HUES48 (cell line): ENCODE results near the gene NEGR1.

Source experiments
- H3K27ac ChIP-seq: one replicate; pipeline ENCODE4 v1.7.0; 2013; ENCODE audit warnings: low read depth, low read length, inconsistent platforms
- H3K27me3 ChIP-seq: 2 replicates; pipeline ENCODE4 v1.6.1; 2013; ENCODE audit warnings: mild to moderate bottlenecking, low read length; ENCODE audit not compliant: control insufficient read depth, insufficient read depth
- H3K36me3 ChIP-seq: 2 replicates; pipeline ENCODE4 v1.6.1; 2013; ENCODE audit warnings: low read length; ENCODE audit not compliant: control insufficient read depth, insufficient read depth
- H3K4me1 ChIP-seq: 2 replicates; pipeline ENCODE4 v1.6.1; 2013; ENCODE audit warnings: mild to moderate bottlenecking, low read length; ENCODE audit not compliant: control insufficient read depth, insufficient read depth
- H3K4me3 ChIP-seq: 2 replicates; pipeline ENCODE4 v1.5.1; 2013; ENCODE audit warnings: mild to moderate bottlenecking, low read depth, low read length
- H3K9ac ChIP-seq: 2 replicates; pipeline ENCODE4 v1.6.1; 2013; ENCODE audit warnings: mild to moderate bottlenecking, low read depth, low read length, moderate library complexity
- H3K9me3 ChIP-seq: 2 replicates; pipeline ENCODE4 v1.6.1; 2013; ENCODE audit warnings: low read length; ENCODE audit not compliant: control insufficient read depth, insufficient read depth

Gene NEGR1

GRCh38 chr1:71787699-71788098, 494.6 kb downstream of the NEGR1 start:
- no peaks in the 10 kb centered on the region for H3K27me3 ChIP-seq
- H3K36me3 ChIP-seq, result no peaks in the 10 kb centered on the region
- no peaks in the 10 kb centered on the region for H3K9me3 ChIP-seq
- no peak overlapping the region for H3K9ac ChIP-seq
- H3K4me3 ChIP-seq, result no peak overlapping the region
- H3K27ac ChIP-seq, result no peak overlapping the region
- H3K4me1 ChIP-seq, result no peaks in the 10 kb centered on the region

DNA sequence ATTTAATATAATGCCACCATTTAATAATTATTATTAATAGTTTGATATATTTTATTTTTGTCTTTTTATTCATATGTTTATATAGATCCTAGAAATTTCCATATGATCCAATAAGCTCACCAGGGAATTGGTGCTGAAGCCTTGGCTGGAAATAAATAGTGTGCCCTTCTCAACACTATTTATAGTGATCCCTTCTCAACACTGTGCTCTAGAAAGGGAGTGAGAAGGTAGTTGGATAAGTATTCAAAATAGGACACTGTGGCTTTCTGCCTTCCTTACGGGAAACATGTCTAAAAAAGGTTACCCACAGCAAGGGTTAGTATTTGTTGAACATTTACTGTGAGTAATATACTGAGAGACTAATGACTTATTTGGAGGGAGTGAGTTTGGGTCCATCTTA, 496.1 kb downstream of the NEGR1 start:
- Histone ChIP-seq H3K27ac (no peak overlapping the region), H3K4me3 (no peak overlapping the region), H3K4me1 (no peaks in the 10 kb centered on the region), H3K9me3 (no peaks in the 10 kb centered on the region), H3K36me3 (no peaks in the 10 kb centered on the region), H3K9ac (no peak overlapping the region), H3K27me3 (no peaks in the 10 kb centered on the region)

- H3K27ac ChIP-seq, result no peak overlapping the region
- H3K9me3 ChIP-seq, result no peaks in the 10 kb centered on the region
- no peak overlapping the region for H3K4me3 ChIP-seq
- H3K27me3 ChIP-seq, result no peaks in the 10 kb centered on the region
- peaks cover 4% of the 10 kb centered on the region; the same call in 1 of the 2 replicates for H3K4me1 ChIP-seq
- H3K36me3 ChIP-seq, result no peaks in the 10 kb centered on the region
- no peak overlapping the region for H3K9ac ChIP-seq
Observed at GRCh38 chr1:71785450-71785849, 496.9 kb downstream of the NEGR1 start.

- H3K27ac ChIP-seq, result no peak overlapping the region
Observed at GRCh38 chr1:71785000-71785399, 497.3 kb downstream of the NEGR1 start.

GRCh38 chr1:71784241-71784640, 498.1 kb downstream of the NEGR1 start:
- no peak overlapping the region for H3K9ac ChIP-seq
- no peaks in the 10 kb centered on the region for H3K27me3 ChIP-seq
- no peak overlapping the region for H3K27ac ChIP-seq
- H3K4me3 ChIP-seq, result no peak overlapping the region
- peaks cover 7% of the 10 kb centered on the region; the same call in 1 of the 2 replicates for H3K4me1 ChIP-seq
- H3K9me3 ChIP-seq, result no peaks in the 10 kb centered on the region
- no peaks in the 10 kb centered on the region for H3K36me3 ChIP-seq

More at GRCh38 chr1:71785000-71785399, 497.3 kb downstream of the NEGR1 start:
- H3K36me3 ChIP-seq, result no peaks in the 10 kb centered on the region
- no peak overlapping the region for H3K4me3 ChIP-seq
- H3K9me3 ChIP-seq, result no peaks in the 10 kb centered on the region
- H3K4me1 ChIP-seq, result peaks cover 7% of the 10 kb centered on the region; the same call in 1 of the 2 replicates
- H3K9ac ChIP-seq, result no peak overlapping the region
- no peaks in the 10 kb centered on the region for H3K27me3 ChIP-seq

GRCh38 chr1:71783071-71783470, 499.3 kb downstream of the NEGR1 start:
- H3K36me3 ChIP-seq, result no peaks in the 10 kb centered on the region
- no peak overlapping the region for H3K4me3 ChIP-seq
- no peaks in the 10 kb centered on the region for H3K27me3 ChIP-seq
- no peak overlapping the region for H3K27ac ChIP-seq
- H3K4me1 ChIP-seq, result peaks cover 7% of the 10 kb centered on the region; the same call in 1 of the 2 replicates
- no peaks in the 10 kb centered on the region for H3K9me3 ChIP-seq
- H3K9ac ChIP-seq, result no peak overlapping the region

- Histone ChIP-seq H3K4me3 (no peak overlapping the region), H3K27ac (no peak overlapping the region), H3K36me3 (no peaks in the 10 kb centered on the region), H3K4me1 (peaks cover 7% of the 10 kb centered on the region; the same call in 1 of the 2 replicates), H3K9me3 (no peaks in the 10 kb centered on the region), H3K27me3 (no peaks in the 10 kb centered on the region), H3K9ac (no peak overlapping the region)
Observed at GRCh38 chr1:71781450-71781849, 500.9 kb downstream of the NEGR1 start.

DNA sequence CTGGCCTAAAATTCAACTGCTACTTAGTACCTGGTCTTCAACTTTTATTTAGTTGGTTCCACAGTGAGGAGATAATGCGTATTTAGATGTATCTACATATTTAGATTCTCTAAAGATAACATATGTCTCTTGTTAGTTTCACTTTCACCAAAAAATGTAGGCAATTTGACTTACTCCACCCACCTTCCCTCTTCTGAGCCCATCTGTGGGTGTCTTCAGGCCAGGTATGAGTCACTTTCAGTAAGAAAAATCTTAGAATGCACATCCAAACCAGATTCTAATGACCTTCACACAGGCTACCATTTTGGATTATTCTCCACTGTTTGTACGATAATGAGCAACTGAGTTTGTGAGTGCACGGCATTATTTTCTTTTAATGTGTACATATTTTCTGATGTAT, 501.7 kb downstream of the NEGR1 start:
- Histone ChIP-seq H3K27me3 (no peaks in the 10 kb centered on the region), H3K36me3 (no peaks in the 10 kb centered on the region), H3K9ac (no peak overlapping the region), H3K27ac (no peak overlapping the region), H3K9me3 (no peaks in the 10 kb centered on the region), H3K4me1 (peaks cover 7% of the 10 kb centered on the region; the same call in 1 of the 2 replicates), H3K4me3 (no peak overlapping the region)

DNA sequence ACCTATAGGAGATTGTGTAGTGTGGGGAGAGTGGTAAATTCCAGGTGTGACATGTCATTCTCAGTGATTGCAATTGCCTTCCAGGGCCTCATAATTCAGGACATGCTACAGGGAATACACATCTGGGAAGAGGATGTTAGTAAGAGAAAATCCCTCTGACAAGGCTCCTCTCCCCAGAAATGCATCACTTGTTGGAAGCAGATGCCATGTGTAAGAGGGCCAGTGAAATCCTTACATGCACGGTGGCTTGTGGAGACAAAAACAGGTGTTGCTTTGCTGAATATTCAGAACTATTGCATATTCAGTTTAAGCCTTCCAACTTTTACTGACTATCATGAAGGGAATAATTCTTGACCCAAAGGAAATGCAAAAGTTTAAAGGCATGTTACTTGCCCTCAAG, 503.4 kb downstream of the NEGR1 start:
- Histone ChIP-seq H3K36me3 (no peaks in the 10 kb centered on the region), H3K9me3 (no peaks in the 10 kb centered on the region), H3K4me3 (no peak overlapping the region), H3K27me3 (no peaks in the 10 kb centered on the region), H3K27ac (no peak overlapping the region), H3K4me1 (peaks cover 11% of the 10 kb centered on the region; the same call in 1 of the 2 replicates), H3K9ac (no peak overlapping the region)

GRCh38 chr1:71777094-71777493, 505.2 kb downstream of the NEGR1 start:
- H3K4me3 ChIP-seq, result no peak overlapping the region
- H3K9me3 ChIP-seq, result no peaks in the 10 kb centered on the region
- H3K27me3 ChIP-seq, result no peaks in the 10 kb centered on the region
- H3K9ac ChIP-seq, result no peak overlapping the region
- H3K27ac ChIP-seq, result no peak overlapping the region
- peaks cover 11% of the 10 kb centered on the region; the same call in 1 of the 2 replicates for H3K4me1 ChIP-seq
- H3K36me3 ChIP-seq, result no peaks in the 10 kb centered on the region

- Histone ChIP-seq H3K9me3 (no peaks in the 10 kb centered on the region), H3K27ac (no peak overlapping the region), H3K9ac (no peak overlapping the region), H3K4me3 (no peak overlapping the region), H3K27me3 (no peaks in the 10 kb centered on the region), H3K4me1 (peaks cover 4% of the 10 kb centered on the region; the same call in 1 of the 2 replicates), H3K36me3 (no peaks in the 10 kb centered on the region)
Observed at GRCh38 chr1:71774705-71775104, 507.6 kb downstream of the NEGR1 start.

GRCh38 chr1:71770121-71770520, 512.2 kb downstream of the NEGR1 start:
- Histone ChIP-seq H3K36me3 (no peaks in the 10 kb centered on the region), H3K4me3 (no peak overlapping the region), H3K27ac (no peak overlapping the region), H3K9me3 (no peaks in the 10 kb centered on the region), H3K27me3 (no peaks in the 10 kb centered on the region), H3K4me1 (peaks cover 4% of the 10 kb centered on the region; the same call in 1 of the 2 replicates), H3K9ac (no peak overlapping the region)
